GM21576 (cell line): Measurements from ENCODE around the gene ERP27.

Experiments
- ATAC-seq: cut with Tn5 transposase; IDR thresholded peaks from one replicate; pipeline ENCODE4 v1.9.1; 2021; ENCODE audit warnings: mild to moderate bottlenecking, moderate library complexity; ENCODE audit not compliant: unreplicated experiment

Gene ERP27

GRCh38 chr12:14959916-14960496 lies 21.7 kb upstream of the ERP27 start:
- no peak for ATAC-seq

GRCh38 chr12:14959463-14959862 lies 21.1 kb upstream of the ERP27 start:
- no peak for ATAC-seq

- ATAC-seq = no peak
Observed at GRCh38 chr12:14959126-14959440, 20.7 kb upstream of the ERP27 start.

- ATAC-seq = no peak
Observed at GRCh38 chr12:14958361-14959125, 20.2 kb upstream of the ERP27 start.

DNA sequence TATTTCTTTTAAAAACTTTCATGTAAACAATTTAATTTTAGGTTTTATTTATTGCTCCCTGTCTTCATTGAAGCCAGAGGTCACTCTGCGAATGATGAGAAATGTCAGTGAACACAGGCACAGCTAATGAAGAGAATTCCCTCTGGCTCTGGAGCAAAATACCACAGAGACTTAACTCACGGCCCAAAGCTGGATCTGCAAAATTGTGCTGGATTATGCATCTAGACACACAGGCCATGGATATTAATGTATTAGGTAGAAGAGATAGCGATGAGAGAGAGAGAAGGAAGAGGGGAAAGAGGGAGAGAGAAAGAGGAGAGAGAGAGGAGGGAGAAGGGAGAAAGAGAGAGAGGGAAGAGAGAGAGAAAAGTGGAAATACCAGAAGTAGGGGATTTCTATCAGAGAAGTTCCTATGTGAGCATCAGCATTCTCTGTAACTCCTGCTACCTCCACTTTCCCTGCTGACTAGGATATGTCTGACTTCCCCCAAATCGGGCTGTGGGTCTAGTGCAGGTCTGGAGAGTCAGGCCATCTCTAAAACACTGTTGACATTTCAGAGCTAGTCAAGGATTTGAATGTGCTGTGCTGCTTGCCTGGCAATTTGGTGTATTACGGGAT lies 19.3 kb upstream of the ERP27 start:
- no peak for ATAC-seq

GRCh38 chr12:14956905-14957304 lies 18.6 kb upstream of the ERP27 start:
- ATAC-seq = no peak

- ATAC-seq = peak; percentile 33
Observed at GRCh38 chr12:14956024-14956891, 17.9 kb upstream of the ERP27 start.

DNA sequence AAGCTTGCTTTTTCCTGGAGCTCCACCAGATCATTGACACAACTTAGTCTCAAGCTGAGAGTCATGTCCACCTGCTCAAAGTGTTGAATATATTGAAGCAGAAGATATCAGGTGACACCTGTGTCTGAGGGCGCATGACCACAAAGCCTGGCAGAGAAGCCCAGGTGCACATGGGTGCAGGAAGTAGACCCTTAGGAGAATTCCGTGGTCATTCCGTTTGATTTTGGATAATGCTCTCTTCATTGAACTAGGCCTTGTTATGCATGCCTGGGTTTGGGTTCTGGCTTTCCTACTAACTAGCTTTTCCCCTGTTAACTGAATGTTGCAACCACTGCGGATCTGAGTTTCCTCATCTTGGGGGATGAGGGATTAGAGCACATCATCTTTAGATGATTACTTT lies 15.9 kb upstream of the ERP27 start:
- no peak for ATAC-seq

GRCh38 chr12:14953752-14954151 lies 15.4 kb upstream of the ERP27 start:
- ATAC-seq = no peak

GRCh38 chr12:14952299-14952921 lies 14.1 kb upstream of the ERP27 start:
- ATAC-seq = peak; percentile 57

DNA sequence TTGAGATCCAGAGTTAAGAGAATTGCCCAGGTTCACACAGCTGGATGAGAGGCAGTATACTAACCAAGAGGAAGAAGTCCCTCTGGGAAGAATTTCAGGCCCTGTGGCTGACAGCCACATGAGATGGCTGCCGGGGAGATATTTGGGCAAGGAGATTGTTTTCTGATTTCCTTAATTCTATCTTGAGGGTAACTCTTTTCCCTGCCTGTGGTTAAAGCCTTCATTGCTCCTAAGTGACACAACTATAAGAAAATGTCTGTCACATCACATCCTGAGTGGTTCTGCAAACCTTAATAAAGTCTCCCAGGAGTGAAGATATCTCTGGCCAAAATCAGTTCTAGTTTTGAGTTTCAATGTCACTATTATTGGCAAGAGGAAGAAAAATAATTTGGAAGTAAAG lies 13.5 kb upstream of the ERP27 start:
- ATAC-seq = no peak

DNA sequence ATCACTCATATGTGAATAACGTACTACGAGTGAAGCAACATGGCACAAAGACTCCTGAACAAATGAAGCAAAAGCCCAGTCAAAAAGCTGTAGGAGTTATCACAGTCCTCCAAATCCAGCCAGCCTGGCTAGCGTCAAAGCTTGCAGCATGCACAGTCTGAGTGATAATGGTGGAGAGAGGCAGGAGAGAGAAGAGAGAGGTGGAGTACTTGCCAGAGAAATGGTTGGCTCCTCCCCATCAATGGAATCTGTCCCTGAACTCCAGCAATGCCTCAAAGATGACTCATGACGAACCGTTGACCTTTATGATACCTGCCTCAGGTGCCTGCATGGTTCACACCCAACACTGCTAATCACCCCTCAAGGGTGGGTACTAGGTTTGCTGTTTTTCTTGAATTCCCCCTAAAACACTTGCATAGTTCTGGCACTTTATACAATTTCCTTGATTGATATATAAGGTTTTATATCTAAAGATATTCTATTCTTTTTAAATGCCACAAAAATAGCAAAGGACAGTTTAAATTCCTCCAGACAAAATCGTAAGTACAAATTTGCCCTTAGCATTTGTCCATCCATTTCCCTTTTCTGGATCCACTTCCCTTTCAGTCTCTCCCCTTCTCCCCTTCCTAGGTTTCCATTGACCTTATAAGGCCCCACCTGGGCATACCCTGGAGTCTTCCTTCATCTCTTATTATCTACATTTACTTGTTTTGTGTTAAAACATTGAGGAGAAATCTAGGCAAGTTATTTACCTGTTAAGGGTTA lies 12.8 kb upstream of the ERP27 start:
- ATAC-seq = no peak

- ATAC-seq = no peak
Observed at GRCh38 chr12:14950421-14950820, 12.1 kb upstream of the ERP27 start.

GRCh38 chr12:14949631-14950030 lies 11.3 kb upstream of the ERP27 start:
- no peak for ATAC-seq

DNA sequence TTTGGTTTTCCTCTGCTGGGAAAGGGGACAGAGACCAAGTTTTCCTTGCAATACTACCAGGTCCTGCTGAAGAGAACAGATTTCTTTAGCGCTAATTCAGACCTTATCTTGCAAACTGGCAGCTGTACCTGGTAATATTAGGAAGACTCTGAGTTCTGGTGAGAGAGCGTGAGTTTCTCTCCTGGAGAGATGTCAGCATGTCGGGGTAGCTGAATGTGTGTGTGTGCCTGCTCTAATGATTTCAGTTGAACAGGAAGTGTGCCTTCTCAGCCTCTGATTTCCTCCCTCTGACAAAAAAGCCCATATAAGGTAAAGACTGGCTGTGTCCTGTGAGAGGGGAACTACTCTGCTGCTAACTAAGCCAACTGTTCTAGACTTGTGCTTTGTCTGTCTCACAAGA lies 10.3 kb upstream of the ERP27 start:
- peak; percentile 90 for ATAC-seq

DNA sequence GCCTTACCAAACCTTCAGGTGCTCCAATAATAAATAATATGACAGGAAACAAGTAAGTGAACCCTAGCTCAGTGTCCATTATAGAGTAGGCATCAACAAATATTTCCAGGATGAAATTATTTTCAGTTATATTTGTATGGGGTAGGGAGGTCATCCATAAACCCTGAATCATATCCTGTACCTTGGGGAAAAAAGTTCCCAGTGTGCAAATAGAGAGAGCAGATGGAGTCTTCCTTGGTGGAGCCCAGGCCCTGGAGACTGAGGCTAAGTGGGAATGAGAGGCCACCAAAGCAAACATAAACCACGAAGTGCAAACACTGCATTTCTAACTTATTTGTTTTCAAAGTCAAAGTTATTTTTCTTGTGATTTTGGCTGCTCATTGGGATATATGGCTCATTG lies 8.5 kb upstream of the ERP27 start:
- no peak for ATAC-seq

DNA sequence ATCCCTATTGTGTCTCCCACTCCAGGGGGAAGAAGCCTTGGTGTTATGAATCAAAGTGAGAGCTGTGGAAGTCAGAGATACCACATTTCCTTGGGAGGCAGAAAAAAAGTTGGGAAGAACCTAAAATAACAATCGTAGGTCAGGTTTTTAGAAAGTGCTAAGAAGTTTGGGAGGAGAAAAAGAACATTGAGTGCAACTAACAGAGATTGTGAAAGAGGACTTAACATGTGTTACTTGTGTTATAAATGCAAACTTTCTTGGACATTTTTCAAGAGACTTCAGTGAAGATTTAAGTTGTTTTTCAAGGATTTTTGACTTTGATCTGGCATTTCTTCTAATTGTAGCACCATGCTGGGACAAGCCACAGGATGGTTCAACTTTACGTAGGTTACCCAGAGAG lies 7.8 kb upstream of the ERP27 start:
- no peak for ATAC-seq

DNA sequence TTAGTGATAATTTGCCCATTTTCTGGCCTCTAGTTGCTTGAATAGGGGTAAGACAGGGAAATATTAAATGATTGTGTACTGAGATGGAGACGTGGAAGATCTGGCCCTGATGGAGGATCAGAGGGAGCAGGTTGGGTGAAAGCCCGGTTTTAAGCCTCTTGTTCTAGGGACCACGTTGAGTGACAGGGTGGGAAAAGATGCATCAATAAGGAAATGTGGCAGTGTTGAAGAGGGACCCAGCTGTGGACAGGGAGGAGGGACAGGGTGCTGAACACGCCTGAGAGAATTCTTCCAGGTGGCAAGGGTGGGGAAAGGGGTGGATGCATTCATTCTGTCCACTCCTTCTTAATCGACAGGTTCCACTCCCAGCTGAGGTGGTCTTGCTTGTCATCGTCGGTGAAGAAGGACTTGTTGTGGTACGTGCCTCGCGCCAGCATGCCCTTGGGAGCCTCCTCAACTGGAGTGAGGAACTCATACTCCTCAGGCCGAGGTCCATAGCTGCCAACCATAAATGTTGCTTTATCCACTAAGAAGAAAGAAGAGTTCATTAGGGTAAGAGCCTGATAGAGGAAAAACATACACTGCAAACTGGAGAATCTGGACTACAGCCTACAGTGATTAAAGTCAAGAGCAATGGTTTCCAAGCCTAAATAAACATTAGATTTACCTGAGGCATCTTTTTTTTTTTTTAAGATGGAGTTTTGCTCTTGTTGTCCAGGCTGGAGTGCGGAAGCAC lies 4.0 kb upstream of the ERP27 start:
- no peak for ATAC-seq

DNA sequence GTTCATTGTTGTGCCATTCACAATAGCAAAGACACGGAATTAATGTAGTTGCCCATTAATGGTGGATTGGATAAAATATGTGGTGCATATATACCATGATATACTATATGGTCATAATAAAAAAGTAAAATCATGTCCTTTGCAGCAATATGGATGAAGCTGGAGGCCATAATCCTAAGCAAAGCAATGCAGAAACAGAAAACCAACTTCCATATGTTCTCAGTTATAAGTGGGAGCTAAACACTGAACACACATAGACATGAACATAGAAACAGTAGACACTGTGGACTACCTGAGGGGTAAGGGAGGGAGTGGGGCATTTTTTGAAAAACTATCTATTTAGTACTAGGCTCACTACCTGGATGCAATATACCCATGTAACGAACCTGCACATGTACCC lies 3.0 kb upstream of the ERP27 start:
- ATAC-seq = no peak

DNA sequence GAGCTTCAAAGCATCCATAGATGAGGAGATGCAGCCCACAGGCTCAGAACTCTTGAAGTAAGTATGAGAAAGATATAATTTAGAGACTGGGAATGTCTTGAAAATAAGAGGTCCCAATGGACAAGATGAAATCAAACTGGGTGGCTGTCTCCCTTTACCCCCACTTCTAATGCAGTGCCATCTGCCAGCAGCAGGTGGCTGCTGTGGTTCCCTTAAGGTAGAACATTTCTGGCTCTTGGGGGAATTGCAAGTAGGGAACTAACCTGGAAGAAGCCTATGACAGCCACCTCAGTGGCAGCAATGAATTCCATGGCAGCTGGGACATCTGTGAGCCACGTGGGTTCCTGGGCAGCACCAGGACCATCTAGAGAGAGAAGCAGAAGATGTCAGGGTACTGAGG lies 648 bp downstream of the ERP27 start:
- ATAC-seq = no peak
